NOMO-1 (cell line): ENCODE data around the gene CCRL2.
"Not testable (repeated sequence)": the region's sequence is repeated elsewhere in the genome, so short reads cannot be mapped to it uniquely, and the experiment has no call there.

Experiments used
- DNase-seq, 2 experiments: peaks; one replicate each; lab custom pipeline; 2025; ENCODE audit not compliant: unreplicated experiment in 2 of 2; lab: John Stamatoyannopoulos, UW

CCRL2 gene

GRCh38 chr3:46427916-46428833 lies 21.1 kb downstream of the CCRL2 start:
- no peak for DNase-seq

GRCh38 chr3:46429250-46429649 lies 22.2 kb downstream of the CCRL2 start:
- DNase-seq: no peak

- DNase-seq: no peak
Measured at GRCh38 chr3:46429671-46430070, 22.6 kb downstream of the CCRL2 start.

GRCh38 chr3:46430879-46431278 lies 23.8 kb downstream of the CCRL2 start:
- DNase-seq: not testable (repeated sequence)

GRCh38 chr3:46431905-46432304 lies 24.8 kb downstream of the CCRL2 start:
- not testable (repeated sequence) for DNase-seq

- not testable (repeated sequence) for DNase-seq
Measured at GRCh38 chr3:46433118-46433517, 26.1 kb downstream of the CCRL2 start.

GRCh38 chr3:46433841-46434240 lies 26.8 kb downstream of the CCRL2 start:
- no peak for DNase-seq

GRCh38 chr3:46435081-46435726 lies 28.1 kb downstream of the CCRL2 start:
- DNase-seq: no peak

GRCh38 chr3:46438831-46439230 lies 31.8 kb downstream of the CCRL2 start:
- no peak for DNase-seq

- DNase-seq: peak in 1 of 2 experiments; percentile 25
Measured at GRCh38 chr3:46440531-46441294, 33.7 kb downstream of the CCRL2 start.

GRCh38 chr3:46442576-46443530 lies 35.8 kb downstream of the CCRL2 start:
- DNase-seq: peak; percentile 25 to 28

- peak in 1 of 2 experiments; percentile 74 for DNase-seq
Measured at GRCh38 chr3:46447228-46447985, 40.3 kb downstream of the CCRL2 start.

GRCh38 chr3:46448721-46449120 lies 41.7 kb downstream of the CCRL2 start:
- DNase-seq: no peak

GRCh38 chr3:46449755-46450552 lies 42.9 kb downstream of the CCRL2 start:
- DNase-seq: no peak

- no peak for DNase-seq
Measured at GRCh38 chr3:46453526-46454208, 46.6 kb downstream of the CCRL2 start.

GRCh38 chr3:46454209-46454595 lies 47.1 kb downstream of the CCRL2 start:
- no peak for DNase-seq

- DNase-seq: no peak
Measured at GRCh38 chr3:46454606-46455005, 47.5 kb downstream of the CCRL2 start.
